IPS-18c (cell line): ENCODE measurements around the gene SEMA3C.

Experiments used
- H3K4me3 ChIP-seq: 2 replicates; pipeline ENCODE4 v1.7.0; 2013; ENCODE audit warnings: low read depth, mild to moderate bottlenecking, low read length, moderate library complexity; ENCODE audit not compliant: insufficient read depth
- H3K9me3 ChIP-seq: one replicate; pipeline ENCODE4 v1.6.1; 2013; ENCODE audit warnings: mild to moderate bottlenecking, low read length, moderate library complexity; ENCODE audit not compliant: control insufficient read depth, insufficient read depth

The SEMA3C gene

GRCh38 chr7:80760292-80760691 lies 158.6 kb downstream of the SEMA3C start:
- Histone ChIP-seq H3K9me3 (no peaks in the 10 kb centered on the region), H3K4me3 (no peak overlapping the region)

DNA sequence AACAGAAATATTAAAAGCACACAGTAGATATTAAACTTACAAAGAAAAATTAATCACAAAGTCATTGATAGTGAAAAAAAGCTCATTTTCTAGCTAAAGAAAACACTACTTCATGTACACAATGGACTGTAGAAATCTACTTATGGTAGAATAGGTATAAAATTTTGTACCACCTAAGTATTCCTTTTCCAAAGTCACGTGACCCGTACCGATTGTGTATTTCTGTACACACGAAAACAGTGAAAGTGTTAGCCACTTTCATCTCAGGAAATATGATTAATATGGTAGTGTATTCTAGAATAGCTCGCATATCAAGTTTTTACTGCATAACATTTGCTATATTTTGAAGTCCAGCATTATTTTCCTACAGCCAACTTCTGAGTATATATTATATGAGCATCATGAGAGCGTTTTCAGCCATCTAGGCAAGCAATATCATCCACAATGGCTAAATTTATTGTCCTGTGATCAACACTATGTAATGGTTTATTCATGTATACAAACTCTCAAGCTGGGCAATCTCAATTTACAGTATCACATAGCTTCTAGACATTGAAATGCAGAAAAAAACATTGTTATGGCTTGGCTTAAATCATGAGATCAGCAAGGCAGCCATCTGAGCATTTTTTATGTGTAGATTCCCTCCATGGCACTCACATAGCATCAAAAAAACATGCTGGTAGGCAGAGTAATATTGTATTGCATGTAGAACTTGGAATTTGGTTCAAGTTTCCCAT lies 165.7 kb downstream of the SEMA3C start:
- Histone ChIP-seq H3K4me3 (no peak overlapping the region), H3K9me3 (no peaks in the 10 kb centered on the region)

DNA sequence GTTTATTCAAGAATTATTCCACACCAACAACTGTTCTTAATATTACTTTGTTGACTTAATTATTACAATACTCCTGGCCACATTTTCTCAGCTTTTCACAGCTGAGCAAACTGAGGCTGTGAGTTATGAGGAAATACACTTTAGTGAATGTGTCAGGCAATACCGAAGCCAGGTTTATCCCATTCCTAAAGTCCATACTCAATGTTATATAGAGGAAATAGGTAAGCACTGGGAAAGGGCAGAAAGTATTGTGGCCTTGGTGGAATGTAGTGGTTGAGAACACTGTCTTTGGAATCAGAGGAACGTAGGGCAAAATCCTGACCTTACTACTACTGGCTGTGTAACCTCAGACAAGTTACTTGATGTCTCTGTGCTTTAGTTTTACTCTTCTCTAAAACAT lies 169.6 kb downstream of the SEMA3C start:
- Histone ChIP-seq H3K9me3 (no peaks in the 10 kb centered on the region), H3K4me3 (no peak overlapping the region)

DNA sequence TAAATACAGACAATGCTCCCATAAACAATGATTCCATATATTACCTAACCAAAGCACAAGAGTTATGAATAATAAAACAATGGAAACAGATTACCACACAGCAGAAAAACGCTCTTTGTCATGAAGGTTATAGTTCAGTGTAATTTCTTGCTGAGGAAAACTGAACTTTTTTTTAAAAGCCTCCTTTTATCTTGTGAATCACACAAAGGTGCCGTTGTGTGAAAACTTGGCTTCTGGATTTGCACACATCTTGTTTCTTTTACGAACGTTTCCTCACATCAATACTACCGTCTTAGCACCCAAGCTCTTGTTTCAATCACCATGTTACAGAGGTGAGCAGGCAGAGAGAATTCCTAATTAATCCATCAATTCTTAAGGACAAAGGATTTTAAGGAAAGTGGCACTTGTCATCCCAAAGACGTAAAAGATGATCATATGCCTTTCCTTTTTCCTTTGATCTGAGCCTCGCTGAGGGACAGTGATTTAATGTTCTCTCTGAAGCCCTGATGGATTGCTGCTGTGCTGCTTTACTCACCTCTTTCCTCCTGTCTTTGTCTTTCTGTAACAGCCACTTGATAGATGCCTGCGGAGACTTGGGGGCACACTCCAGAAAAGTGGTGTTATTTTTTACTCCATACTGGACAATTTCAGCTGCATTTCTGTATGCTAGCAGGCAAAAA lies 170.3 kb downstream of the SEMA3C start:
- H3K9me3 ChIP-seq, result no peaks in the 10 kb centered on the region
- H3K4me3 ChIP-seq, result no peak overlapping the region

GRCh38 chr7:80740778-80741545 lies 177.9 kb downstream of the SEMA3C start:
- Histone ChIP-seq H3K4me3 (no peak overlapping the region), H3K9me3 (no peaks in the 10 kb centered on the region)

- Histone ChIP-seq H3K4me3 (no peak overlapping the region), H3K9me3 (no peaks in the 10 kb centered on the region)
These were observed 182.3 kb downstream of the SEMA3C start for GRCh38 chr7:80736371-80737125.

DNA sequence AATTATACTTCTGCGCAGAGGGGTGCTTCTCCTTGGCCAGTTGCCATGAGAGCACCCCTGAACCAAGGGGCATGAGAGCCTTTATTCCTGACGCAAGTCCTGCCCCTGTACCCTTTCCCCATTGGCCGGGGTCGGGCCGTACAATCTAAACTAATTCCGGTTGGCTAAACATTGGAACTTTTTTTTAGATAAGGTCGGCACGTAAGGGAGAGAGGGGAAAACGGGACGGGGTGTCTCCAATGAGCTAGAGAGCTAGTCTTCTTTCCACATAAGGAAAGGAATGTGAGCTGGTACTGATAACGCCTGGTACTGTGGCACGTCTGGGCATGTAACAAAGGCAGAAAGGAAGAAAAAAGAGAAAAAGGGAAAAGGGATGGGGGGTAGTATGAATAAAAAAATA lies 183.5 kb downstream of the SEMA3C start:
- Histone ChIP-seq H3K9me3 (no peaks in the 10 kb centered on the region), H3K4me3 (no peak overlapping the region)

- no peak overlapping the region for H3K4me3 ChIP-seq
These were observed 184.8 kb downstream of the SEMA3C start for GRCh38 chr7:80734011-80734410.

DNA sequence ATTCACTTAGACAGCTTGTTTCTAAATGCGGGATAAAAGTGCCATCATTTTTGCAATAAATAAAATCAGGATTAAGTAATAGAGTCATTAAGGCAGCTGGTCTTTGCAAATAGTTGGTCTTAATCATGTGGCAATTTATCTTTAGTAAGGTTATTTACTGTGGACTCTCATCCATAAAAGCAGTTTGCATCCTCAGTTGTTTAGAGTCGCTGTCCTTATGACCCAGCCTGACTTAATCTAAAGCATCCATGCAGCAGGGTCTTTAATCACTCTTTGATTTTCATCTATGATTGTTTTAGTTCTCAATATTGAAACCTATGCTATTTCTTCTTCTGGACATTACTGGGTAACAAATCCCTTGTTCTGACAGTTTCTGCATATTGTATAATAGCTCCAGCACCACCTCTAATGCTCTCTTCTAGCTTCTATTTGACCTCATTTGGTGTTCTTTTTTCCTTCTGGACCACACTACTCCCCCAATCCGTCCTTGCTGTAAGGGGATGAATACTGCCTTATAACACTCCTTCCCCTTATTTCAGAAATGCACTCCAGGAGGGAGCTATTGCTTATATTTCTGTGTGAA lies 185.4 kb downstream of the SEMA3C start:
- no peak overlapping the region for H3K4me3 ChIP-seq
- H3K9me3 ChIP-seq, result no peaks in the 10 kb centered on the region

More at GRCh38 chr7:80734011-80734410, 184.8 kb downstream of the SEMA3C start:
- no peaks in the 10 kb centered on the region for H3K9me3 ChIP-seq

DNA sequence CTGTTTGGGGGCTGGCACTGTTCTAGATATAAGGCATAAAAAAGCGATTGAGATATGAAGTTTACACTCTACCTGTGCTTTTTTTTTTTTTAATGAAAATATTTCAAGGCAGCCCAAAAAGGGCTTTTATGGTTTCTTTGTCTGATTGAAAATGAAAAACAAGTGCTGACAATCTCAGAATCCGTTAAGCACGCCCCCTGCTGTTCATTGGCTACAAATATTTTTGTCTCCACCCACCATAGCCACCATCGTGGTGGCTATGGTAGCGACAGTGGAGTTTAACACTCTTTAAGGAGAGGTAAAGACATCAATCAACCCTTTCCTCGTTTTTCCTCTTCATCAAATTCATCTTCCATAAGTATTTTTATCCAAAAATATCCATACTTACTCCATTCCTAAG lies 186.2 kb downstream of the SEMA3C start:
- Histone ChIP-seq H3K4me3 (no peak overlapping the region), H3K9me3 (no peaks in the 10 kb centered on the region)

DNA sequence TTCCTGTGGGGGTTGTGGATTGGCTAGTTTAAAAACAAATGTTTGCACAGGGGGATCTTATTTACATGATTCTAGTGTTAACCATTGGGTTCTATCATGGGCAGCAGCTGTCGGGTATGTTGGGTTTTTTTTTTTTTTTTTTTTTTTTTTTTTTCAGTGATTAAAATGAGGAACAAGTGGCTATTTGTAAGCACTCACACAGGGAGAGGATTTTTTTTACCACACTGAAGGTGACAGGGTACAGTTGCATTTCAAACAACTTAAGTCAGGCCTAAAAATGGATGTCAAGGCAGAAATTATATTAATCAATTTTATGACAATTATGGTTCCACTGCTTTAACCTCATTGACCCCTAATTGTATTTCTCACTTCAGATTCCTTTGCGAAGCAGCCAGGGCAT lies 187.6 kb downstream of the SEMA3C start:
- no peak overlapping the region for H3K4me3 ChIP-seq
- H3K9me3 ChIP-seq, result no peaks in the 10 kb centered on the region

- Histone ChIP-seq H3K9me3 (no peaks in the 10 kb centered on the region), H3K4me3 (no peak overlapping the region)
These were observed 189.1 kb downstream of the SEMA3C start for GRCh38 chr7:80729591-80730320.

DNA sequence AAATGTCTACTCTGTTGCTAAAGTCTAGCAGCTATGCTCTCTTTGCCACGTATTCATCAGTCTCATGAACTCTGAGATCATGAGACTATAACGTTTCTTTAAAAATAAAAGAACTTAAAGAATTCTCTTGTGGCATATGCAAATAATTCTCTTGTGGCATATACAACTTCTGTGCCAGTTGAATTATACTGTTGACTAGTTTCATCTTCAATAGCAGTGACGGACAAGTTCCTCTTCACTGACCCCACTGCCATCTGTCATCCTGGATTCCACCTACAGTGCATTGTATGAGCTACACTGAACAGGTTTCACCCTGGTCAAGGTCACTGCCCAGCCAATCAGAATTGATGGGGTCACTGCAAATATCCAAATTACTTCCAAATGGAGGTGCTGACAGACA lies 192.2 kb downstream of the SEMA3C start:
- Histone ChIP-seq H3K9me3 (no peaks in the 10 kb centered on the region), H3K4me3 (no peak overlapping the region)

GRCh38 chr7:80725181-80725611 lies 193.7 kb downstream of the SEMA3C start:
- no peak overlapping the region for H3K4me3 ChIP-seq
- H3K9me3 ChIP-seq, result no peaks in the 10 kb centered on the region

- Histone ChIP-seq H3K9me3 (no peaks in the 10 kb centered on the region), H3K4me3 (no peak overlapping the region)
These were observed 194.5 kb downstream of the SEMA3C start for GRCh38 chr7:80724249-80724871.

DNA sequence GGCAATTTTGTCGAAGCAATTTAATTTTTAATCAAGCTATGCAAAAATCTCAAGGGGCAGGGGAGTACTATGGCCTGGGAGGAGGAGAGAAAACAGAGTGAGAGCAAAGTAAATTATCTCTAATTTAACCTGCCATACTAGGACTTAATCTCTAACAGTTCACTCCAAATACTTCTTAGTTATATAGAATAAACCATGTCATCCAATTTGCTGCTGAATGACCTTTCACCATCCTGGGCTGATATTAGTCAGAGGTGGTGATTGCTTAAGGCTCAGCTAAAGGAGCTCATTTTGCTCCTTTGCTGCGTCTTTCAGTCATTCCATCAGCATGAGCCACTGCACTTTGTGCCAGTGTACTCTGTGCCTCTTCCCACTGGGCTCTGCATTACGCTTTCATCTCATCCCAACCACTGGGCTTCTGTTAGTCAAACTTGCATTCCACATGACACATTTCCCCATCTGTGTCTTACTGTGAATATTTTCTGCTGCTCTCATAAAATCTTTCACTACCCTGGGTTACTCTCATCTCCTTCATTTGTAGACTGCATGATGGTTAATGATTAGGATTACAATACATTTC lies 196.1 kb downstream of the SEMA3C start:
- Histone ChIP-seq H3K4me3 (no peak overlapping the region), H3K9me3 (no peaks in the 10 kb centered on the region)
